Measurements from ENCODE around the gene TSC22D3. TPM values are rescaled to one million over a fixed set of nuclear protein-coding genes. Genes with fewer than 3 reads are reported as not detected.

TSC22D3 gene
- total and polyA plus RNA-seq, 2 donors (not counting 1 experiment from before 2014, with no cell fraction given), result 24.2 to 51.5 TPM

GRCh38 chrX:107748506-107748905 lies 27.1 kb downstream of the TSC22D3 start:
- Histone ChIP-seq H3K79me2 (ENCODE audit: control insufficient read depth, insufficient read depth, low read length) (no peaks in the 10 kb centered on the region), H3K4me1 (ENCODE audit: control insufficient read depth, extremely low read depth, insufficient read depth, low read length) (peaks cover 3% of the 10 kb centered on the region), H4K20me1 (ENCODE audit: control insufficient read depth, extremely low read depth, insufficient read depth, low read length) (no peaks in the 10 kb centered on the region), H2AFZ (ENCODE audit: low read length) (no peak overlapping the region), H3K4me3 (replicated peaks in 1 of 4; ENCODE audit: control extremely low read depth in 1 of 4, insufficient read depth in 1 of 4, low read depth in 3 of 4, low read length in 4 of 4) (no peak overlapping the region), H3K9ac (ENCODE audit: insufficient read depth, low read length) (no peak overlapping the region), H3K27ac (ENCODE audit: insufficient read depth, low read length) (no peak overlapping the region), H3K9me3 (ENCODE audit: control insufficient read depth, insufficient read depth, low read depth, low read length) (no peaks in the 10 kb centered on the region), H3K4me2 (ENCODE audit: extremely low read depth, insufficient read depth, low read length) (no peak overlapping the region), H3K36me3 (ENCODE audit: control insufficient read depth, insufficient read depth, low read length) (no peaks in the 10 kb centered on the region), H3K27me3 (ENCODE audit: control insufficient read depth, insufficient read depth, low read length) (no peaks in the 10 kb centered on the region)
- no peak for DNase-seq (ENCODE audit: low read depth in 2 of 2)
- TF ChIP-seq EZH2 (IDR thresholded peaks at IDR 0.05; ENCODE audit: low read length, missing control alignments), result no peak
- TF ChIP-seq CTCF (conservative IDR thresholded peaks at IDR 0.05 in 1 of 2, IDR thresholded peaks at IDR 0.05 in 1 of 2; ENCODE audit: low read depth in 1 of 2, low read length in 2 of 2), result no peak

GRCh38 chrX:107747596-107748161 lies 27.9 kb downstream of the TSC22D3 start:
- peak; percentile 52 to 55 for DNase-seq (ENCODE audit: low read depth in 2 of 2)
- no peak overlapping the region for H3K4me3 ChIP-seq (replicated peaks in 1 of 4; ENCODE audit: control extremely low read depth in 1 of 4, insufficient read depth in 1 of 4, low read depth in 3 of 4, low read length in 4 of 4)

GRCh38 chrX:107744868-107745267 lies 30.7 kb downstream of the TSC22D3 start:
- Histone ChIP-seq H3K36me3 (ENCODE audit: control insufficient read depth, insufficient read depth, low read length) (no peaks in the 10 kb centered on the region), H3K9ac (ENCODE audit: insufficient read depth, low read length) (no peak overlapping the region), H3K4me3 (replicated peaks in 1 of 4; ENCODE audit: control extremely low read depth in 1 of 4, insufficient read depth in 1 of 4, low read depth in 3 of 4, low read length in 4 of 4) (no peak overlapping the region), H3K79me2 (ENCODE audit: control insufficient read depth, insufficient read depth, low read length) (no peaks in the 10 kb centered on the region), H4K20me1 (ENCODE audit: control insufficient read depth, extremely low read depth, insufficient read depth, low read length) (no peaks in the 10 kb centered on the region), H3K27me3 (ENCODE audit: control insufficient read depth, insufficient read depth, low read length) (peaks cover 5% of the 10 kb centered on the region), H3K9me3 (ENCODE audit: control insufficient read depth, insufficient read depth, low read depth, low read length) (no peaks in the 10 kb centered on the region), H2AFZ (ENCODE audit: low read length) (no peak overlapping the region), H3K27ac (ENCODE audit: insufficient read depth, low read length) (no peak overlapping the region), H3K4me2 (ENCODE audit: extremely low read depth, insufficient read depth, low read length) (no peak overlapping the region), H3K4me1 (ENCODE audit: control insufficient read depth, extremely low read depth, insufficient read depth, low read length) (peaks cover 7% of the 10 kb centered on the region)
- TF ChIP-seq CTCF (conservative IDR thresholded peaks at IDR 0.05 in 1 of 2, IDR thresholded peaks at IDR 0.05 in 1 of 2; ENCODE audit: low read depth in 1 of 2, low read length in 2 of 2), result no peak
- no peak for TF ChIP-seq EZH2 (IDR thresholded peaks at IDR 0.05; ENCODE audit: low read length, missing control alignments)
- DNase-seq (ENCODE audit: low read depth in 2 of 2), result no peak

More at GRCh38 chrX:107747596-107748161, 27.9 kb downstream of the TSC22D3 start:
- no peak overlapping the region for H3K4me2 ChIP-seq (ENCODE audit: extremely low read depth, insufficient read depth, low read length)
- H3K27me3 ChIP-seq (ENCODE audit: control insufficient read depth, insufficient read depth, low read length), result no peaks in the 10 kb centered on the region
- no peak overlapping the region for H3K27ac ChIP-seq (ENCODE audit: insufficient read depth, low read length)
- H3K36me3 ChIP-seq (ENCODE audit: control insufficient read depth, insufficient read depth, low read length), result no peaks in the 10 kb centered on the region
- H3K9ac ChIP-seq (ENCODE audit: insufficient read depth, low read length), result no peak overlapping the region
- no peak for TF ChIP-seq CTCF (conservative IDR thresholded peaks at IDR 0.05 in 1 of 2, IDR thresholded peaks at IDR 0.05 in 1 of 2; ENCODE audit: low read depth in 1 of 2, low read length in 2 of 2)
- TF ChIP-seq EZH2 (IDR thresholded peaks at IDR 0.05; ENCODE audit: low read length, missing control alignments), result no peak
- H4K20me1 ChIP-seq (ENCODE audit: control insufficient read depth, extremely low read depth, insufficient read depth, low read length), result no peaks in the 10 kb centered on the region
- peaks cover 3% of the 10 kb centered on the region for H3K4me1 ChIP-seq (ENCODE audit: control insufficient read depth, extremely low read depth, insufficient read depth, low read length)
- H2AFZ ChIP-seq (ENCODE audit: low read length), result no peak overlapping the region
- no peaks in the 10 kb centered on the region for H3K79me2 ChIP-seq (ENCODE audit: control insufficient read depth, insufficient read depth, low read length)
- no peaks in the 10 kb centered on the region for H3K9me3 ChIP-seq (ENCODE audit: control insufficient read depth, insufficient read depth, low read depth, low read length)
